Measurements from ENCODE around the gene CSGALNACT2.
A peak's percentile ranks its signal among the peaks of the same experiment; 100 is the strongest.

CSGALNACT2 gene

DNA sequence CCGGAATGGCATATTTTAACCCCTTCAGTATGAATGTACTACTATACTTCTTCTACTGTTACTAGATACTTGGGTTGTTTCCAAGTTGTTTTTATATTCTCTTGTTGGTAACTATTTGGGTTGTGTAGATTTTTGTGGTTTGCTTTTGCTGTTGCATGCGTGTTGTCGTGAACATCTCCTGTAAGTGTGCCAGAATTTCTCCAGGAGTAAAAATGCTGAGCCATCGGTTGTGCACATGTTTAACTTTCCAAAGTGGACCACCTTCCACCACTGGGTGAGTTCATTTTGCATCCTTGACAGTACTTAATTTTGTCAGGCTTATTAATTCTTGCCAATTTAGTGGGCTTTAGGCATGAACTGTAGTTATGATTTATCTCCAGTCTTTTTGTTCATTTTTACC, 47.9 kb downstream of the CSGALNACT2 start:
- no peak for DNase-seq (ENCODE audit: low read depth in 2 of 2)

DNA sequence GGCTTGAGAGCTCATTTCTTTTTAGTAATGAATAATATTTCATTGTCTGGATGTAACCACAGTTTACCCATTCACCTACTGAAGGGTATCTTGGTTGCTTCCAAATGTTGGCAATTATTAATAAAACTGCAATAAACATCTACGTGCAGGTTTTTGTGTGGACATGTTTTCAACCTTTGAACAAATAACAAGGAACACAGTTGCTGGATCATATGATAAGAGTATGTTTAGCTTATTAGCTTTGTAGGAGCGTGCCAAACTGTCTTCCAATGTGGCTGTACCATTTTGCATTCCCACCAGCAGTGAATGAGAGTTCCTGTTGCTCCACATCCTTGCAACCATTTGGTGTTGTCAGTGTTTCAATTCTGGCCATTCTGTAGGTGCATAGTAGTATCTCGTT, 49.0 kb downstream of the CSGALNACT2 start:
- DNase-seq (ENCODE audit: low read depth in 2 of 2) = no peak

DNA sequence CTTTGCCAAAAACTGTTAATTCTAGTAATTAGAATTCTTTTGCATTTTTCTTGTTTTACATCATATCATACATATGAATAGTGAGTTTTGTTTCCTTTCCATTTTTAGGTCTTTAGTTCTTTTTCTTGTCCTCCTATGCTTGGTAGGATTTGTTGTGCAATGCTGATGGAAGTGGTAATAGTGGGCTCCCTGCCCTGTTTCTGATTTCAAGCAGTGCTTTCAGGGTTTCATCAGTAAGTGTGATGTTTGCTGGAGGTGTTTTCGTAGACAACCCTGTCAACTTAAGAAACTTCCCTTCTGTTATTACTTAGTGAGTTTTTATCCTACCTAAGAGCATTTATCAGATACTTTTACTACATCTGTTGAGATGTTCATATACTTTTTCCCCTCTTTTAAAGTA, 50.5 kb downstream of the CSGALNACT2 start:
- DNase-seq (ENCODE audit: low read depth in 2 of 2) = no peak

DNA sequence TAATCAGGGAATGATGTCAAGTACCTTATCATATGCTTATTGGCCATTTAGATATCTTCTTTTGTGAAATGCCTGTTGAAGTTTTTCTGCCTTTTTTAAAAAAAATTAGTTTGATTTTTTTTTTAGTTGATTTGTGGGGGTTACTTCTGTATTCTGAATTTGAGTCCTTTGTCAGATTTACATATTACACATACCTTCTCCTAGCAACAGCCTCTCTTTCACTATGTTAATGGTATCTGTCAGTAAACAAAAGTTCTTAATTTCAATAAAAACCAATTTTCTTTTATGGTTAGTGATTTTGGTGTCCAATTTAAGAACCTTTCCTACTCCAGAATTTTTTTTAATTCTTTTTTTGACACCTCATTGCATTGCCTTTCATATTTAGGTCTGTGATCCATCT, 52.0 kb downstream of the CSGALNACT2 start:
- no peak for DNase-seq (ENCODE audit: low read depth in 2 of 2)

DNA sequence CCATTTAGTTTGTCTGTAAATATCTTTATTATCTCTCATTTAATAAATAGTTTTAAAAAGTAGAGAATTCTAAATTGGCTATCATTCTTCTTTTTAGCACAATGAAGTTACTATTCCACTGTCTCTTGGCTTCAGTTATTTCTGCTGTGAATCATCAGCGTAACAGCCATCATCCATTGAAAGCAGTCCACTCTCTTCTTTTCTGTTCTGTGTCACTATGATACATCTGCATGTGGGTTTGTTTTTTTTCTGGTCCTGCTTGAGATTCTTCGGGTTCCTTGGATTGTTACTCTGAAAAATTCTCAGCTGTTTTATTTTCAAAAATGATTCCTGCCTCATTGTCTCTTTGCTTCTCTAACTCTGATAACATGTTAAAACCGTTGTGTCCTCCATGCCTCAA, 52.5 kb downstream of the CSGALNACT2 start:
- no peak for DNase-seq (ENCODE audit: low read depth in 2 of 2)

DNA sequence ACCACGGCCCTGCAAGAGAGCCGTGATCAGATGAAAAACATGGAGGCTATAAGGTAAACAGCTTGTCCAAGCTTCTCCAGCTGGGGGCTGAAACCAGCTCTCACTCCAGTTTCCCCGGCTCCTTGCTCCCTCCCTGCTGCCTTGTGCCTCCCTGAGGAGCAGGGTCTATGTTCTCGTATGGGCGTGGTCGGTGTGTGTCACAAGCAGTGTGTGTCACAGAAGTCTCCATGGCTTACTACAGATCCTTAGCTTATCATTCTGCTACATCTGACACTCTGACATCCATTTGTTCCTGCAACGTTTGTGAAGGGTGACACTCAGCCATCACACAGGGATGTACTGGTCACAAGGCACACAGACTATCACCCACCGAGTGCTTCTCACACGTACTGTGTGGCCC, 54.6 kb downstream of the CSGALNACT2 start:
- DNase-seq (ENCODE audit: low read depth in 2 of 2) = no peak

DNA sequence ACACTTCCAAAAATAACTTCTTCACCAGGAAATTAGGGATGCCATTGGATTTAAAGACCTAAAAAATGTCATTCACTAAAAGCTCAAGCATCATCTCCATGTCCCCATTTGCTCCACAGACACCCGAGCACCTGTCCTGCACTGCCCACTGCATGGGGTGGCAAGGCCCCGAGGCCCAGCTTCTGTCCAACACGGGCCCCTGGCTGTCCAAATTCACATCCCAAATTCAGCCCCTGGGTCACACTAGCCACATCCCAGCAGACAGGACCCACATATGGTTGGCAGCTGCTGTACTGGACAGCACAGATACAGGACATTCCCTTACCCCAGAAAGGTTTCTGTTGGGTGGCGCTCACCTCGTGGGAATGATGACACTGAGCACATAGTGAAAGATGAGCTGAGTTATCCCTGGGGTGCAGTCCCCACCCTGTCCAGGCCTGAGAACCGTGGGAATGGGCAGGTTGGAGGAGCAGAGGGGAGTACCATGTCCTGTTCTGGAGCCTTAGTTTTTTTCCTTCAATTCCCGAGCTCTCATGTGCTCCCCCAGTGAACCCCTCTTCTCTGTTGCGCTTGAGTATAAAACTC, 55.3 kb downstream of the CSGALNACT2 start:
- no peak for DNase-seq (ENCODE audit: low read depth in 2 of 2)

DNA sequence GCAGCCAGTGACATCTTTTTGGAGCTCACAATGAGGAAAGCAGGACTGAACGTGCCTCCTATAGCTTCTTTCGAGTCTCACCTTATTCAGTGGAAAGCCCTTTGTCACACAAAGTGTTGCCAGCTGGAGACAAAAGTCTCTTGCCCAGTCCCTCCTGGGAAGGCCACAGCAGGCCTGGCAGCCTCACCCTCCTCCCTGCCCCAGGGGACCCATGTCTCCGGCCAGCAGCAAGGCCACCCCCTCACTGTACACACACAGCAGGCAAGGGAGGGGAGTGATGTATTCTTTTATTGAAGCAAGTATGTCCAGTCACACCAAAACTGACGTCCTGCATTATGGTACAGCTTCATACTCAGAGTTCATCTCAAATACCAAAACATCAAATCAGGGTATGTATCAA, 56.0 kb downstream of the CSGALNACT2 start:
- no peak for DNase-seq (ENCODE audit: low read depth in 2 of 2)

DNA sequence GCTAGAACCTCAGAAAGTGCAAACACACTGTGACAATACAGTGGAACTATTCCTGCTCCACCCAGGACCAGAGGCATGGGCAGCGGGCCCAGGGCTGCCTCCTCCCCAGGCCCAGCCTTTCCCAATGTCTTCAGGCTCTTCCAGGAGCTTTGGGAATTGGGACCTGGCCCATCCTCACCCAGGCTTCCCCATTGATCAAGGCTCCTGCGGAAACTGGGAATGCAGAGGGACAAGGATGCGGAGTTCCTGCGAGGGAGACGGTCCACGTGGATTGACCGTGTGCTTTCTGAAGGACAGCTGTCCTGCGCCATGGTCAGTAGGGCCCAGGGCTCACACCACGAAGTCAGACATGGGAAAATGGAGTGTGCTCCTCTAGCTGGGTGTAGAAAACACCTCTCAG, 56.6 kb downstream of the CSGALNACT2 start:
- no peak for DNase-seq (ENCODE audit: low read depth in 2 of 2)

DNA sequence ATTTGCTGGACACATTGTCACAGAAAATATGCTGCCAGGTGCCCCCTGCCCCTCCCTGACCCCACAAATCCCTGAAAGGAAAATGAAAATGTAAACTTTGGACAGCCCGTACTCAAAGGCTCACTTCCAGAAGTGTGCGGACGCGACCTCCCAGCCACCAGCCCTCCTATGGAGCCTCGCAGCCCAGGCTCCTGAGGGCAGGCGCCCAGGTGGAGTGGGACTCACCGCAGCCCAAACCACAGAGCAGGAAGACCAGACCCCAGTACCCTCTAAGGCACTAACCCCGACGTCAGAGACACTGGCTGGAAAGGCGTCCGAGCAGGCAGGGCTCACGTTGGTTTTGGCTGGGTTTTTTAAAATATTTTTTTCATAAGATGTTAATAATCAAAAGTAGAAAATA, 57.3 kb downstream of the CSGALNACT2 start:
- DNase-seq (ENCODE audit: low read depth in 2 of 2) = no peak

DNA sequence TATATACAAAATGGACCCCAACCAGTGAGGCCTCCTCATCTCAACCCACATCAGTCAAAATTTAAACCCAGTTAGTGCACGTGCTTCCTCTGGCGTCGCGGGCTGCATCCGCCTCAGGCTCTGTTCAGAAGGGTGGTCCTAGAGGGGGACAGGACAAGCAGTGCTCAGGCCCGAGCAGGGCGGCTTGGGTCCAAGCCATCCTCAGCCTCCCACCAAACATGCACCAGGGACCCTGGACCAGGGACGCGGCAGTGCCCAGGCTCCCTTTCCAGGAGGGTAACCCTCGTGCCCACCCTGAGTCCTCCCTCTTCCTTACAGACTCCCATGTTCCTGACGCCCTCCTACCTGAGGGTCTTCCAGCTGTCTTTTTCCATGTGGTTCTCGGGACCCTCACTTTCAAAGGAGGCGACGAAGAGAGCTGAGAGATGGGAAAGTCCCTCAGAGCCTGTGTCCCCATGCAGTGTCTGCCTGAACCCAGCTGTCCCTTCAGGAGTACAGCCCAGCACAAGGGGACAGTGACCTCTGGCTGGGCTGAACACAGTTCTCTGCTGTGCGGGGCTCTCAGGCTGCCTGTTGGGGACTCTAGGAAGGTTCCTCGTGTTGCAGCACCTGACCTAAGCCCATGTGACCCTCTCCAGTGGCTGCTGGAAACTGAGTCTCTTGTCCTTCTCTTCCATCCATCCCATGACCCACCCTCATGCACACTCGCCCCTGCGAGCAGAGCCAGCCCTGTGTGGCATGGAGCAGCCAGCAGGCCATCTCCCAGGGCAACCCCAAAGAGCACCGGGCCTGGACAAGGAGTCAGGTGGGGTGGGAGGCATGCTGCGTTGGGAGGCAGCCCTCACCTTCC, 58.1 kb downstream of the CSGALNACT2 start:
- DNase-seq (ENCODE audit: low read depth in 2 of 2) = no peak

DNA sequence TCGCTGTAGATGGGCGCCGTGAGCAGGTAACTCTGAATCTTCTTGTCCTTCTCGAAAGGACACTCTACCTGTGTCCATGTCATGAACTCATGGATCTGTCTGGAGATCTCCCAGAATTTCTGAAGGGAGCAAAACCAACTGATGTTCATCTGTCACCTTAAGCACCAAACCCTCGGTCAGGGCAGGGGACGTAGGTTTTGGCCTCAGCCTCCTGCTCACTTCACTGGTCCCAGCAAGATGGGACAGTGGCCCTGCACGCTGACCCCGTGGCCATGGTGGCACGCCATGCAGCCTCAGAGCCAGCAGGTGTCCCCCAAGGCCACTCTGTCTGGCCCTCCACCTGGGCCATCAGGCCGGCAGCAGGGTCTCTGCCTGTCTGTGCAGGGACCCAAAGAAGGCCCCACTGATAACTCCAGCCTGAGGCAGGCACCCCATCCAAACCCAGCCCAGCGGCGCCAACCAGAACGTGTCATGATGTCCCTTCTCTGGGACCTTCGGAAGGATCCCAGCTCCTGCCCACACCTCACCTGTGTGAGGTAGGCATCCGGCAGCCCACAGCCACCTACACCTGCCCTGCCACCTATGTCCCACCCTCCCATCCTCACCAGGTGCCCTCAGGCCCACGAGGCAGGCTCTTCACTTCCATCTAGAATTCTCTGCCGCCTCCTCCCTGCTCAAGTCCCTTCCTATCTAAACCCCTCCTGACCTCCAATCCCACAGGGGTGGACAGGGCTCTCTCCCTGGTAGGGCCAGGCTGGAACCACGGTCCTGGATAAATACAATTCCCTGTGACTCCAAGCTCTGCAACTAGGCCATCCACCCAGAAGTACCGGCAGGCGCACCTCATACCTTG, 59.0 kb downstream of the CSGALNACT2 start:
- DNase-seq (ENCODE audit: low read depth in 2 of 2) = no peak

DNA sequence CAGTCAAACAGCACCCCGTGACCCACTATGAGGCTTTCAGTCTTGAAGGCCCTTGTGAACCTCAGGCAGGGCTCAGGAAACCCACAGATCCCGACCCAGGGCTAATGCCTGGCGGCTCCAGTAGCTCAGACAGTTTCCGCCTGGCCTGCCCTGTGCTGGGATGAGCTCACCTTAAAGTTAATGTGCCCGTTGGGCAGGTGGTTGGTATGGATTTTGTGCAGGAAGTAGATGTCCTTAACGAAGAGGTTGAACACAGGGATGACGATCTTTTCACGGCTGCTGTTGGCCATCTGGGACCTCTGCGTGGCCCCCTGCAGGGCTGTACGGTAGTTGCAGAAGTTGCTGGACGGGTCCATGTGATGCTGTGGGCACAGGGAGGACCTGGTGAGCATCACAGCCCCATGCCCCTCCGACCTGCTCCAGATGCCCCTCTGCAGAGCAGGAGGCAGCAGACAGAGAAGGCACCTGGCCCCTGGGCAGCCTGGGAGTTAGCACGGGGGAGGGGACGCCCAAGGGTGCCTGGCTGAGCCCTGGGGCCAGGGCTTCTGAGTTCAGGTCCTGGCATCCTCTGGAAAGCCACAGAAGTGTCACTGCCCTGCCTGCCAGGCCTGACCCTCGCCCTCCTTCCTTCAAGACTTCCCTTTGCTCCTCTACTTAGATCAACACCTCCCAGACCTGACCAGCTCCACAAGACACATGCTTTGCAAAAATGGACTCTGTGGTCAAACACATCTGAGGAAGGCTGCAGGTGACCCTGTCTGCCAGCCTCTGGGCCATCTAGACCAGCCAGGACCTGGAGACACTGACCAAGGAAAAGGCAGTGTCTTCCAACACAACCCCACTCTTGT, 59.8 kb downstream of the CSGALNACT2 start:
- no peak for DNase-seq (ENCODE audit: low read depth in 2 of 2)

DNA sequence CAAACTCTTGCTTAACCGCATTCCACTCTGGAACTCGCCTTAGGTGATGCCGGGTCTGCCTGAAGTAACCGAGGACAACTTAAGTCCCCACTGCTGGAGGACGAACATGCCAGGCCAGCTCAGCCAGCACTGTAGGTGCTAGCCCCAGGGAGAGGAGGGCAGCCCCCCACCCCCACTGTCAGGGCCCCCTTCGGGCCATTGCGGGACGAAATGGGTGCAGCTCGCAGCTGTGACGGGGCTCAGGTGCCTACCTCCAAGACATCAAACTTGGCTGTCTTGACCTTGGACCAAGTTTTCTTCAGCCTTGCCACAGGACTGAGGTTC, 60.4 kb downstream of the CSGALNACT2 start:
- DNase-seq (ENCODE audit: low read depth in 2 of 2) = no peak

DNA sequence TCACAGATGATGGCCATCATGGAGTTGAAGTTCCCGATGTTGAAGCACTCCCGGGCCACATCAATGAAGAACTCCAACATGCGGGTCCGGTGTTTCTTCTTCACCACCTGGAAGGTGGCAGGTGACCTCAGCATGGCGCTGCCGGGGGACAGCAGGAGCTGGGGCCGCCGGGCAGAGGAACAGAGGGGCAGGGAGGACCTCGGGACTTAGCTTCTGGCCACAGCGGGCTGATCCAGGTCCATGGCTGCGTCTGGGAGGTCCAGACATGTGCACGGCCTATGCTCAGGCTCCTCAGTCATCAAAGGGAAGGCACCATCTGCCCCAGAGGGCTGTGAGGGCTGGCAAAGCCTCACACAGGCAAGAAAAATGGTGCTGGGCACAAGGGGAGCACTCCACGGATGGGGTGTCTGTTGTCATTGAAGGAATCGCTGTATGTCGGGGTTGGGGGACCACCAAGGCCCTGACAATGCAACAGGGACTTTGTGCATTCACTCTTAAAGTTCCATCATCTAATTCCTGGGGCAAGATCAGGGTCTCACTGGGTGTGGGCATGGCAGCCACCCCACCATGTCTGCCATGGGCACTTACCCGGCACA, 60.9 kb downstream of the CSGALNACT2 start:
- DNase-seq (ENCODE audit: low read depth in 2 of 2) = no peak

DNA sequence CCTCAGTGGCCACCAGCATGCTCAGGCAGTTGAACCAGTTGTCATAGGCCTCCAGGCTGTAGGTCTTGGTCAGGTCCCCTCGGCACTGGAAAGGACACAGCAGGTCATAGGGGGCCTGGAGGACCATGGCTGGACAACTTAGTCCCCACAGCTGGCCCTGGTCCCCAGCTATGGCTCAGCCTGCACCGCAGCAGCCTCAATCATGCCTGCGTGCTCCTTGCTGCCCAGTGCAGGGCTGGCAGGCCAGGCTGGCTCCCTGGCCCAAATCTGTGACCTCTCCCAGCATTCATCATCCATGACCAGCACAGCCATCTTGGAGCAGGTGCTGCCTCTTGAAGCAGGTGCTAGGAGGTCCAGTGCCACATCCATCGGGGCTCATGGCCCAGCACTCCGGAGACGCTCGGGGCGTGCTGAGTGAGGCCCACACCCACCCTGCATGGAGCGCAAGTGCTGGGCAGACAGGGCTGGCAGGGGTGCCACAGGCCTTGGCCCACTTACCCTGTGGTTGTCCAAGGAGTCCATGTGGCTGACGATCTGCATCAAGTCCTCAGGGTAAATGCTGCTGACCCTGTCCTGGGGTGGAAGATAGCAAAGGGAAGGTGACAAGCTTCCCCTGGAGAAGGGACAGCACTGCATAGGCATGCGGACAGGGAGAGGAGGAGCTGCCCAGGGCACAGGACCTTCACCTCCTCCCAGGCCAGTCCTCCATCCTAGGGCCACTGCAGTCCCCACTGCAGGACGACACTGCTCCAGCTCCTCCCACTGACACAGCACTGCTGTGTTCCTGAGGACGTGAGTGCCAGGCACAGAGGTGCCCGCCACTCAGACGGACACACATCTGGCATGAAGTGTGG, 61.7 kb downstream of the CSGALNACT2 start:
- no peak for DNase-seq (ENCODE audit: low read depth in 2 of 2)

DNA sequence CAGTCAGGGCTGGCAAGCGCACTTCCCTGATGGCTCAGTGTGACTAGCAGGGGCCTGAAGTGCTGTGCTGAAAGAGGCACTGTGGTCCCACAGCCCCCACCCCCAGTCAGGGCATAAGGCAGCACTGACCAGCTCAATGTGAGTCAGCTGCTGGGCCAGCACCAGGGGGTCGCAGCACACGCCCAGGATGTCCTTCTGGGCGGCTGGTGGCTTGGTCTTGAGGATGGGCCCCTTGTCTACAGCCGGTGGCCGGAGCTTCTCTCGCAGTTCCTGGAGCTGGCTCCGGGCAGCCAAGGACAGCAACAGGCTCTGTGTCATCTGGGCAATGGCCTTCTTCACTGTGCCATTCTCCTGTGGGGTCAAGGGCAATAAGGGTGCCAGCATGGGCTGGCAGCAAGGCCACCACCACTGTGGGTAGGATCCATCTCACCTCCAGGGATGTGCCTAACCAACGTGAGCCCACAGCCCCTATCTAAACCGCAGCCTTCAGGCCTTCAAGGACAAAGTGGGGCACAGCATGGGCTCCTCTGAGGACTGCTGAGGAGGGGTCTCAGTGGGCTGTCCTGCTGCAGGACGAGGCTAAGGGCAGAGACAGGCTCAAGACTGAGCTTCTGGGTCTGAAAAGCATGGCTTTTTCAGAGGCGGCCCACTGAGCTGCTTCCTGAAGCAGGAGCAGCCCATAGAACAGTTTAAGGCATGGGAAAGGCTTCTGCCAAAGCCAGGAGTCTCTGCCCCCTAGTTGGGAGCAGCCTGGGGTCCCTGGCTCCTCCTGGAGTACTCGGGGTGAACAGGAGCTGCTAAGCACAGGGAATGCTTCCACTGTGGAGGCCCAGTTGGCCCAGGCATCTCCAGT, 62.5 kb downstream of the CSGALNACT2 start:
- DNase-seq (ENCODE audit: low read depth in 2 of 2) = no peak

DNA sequence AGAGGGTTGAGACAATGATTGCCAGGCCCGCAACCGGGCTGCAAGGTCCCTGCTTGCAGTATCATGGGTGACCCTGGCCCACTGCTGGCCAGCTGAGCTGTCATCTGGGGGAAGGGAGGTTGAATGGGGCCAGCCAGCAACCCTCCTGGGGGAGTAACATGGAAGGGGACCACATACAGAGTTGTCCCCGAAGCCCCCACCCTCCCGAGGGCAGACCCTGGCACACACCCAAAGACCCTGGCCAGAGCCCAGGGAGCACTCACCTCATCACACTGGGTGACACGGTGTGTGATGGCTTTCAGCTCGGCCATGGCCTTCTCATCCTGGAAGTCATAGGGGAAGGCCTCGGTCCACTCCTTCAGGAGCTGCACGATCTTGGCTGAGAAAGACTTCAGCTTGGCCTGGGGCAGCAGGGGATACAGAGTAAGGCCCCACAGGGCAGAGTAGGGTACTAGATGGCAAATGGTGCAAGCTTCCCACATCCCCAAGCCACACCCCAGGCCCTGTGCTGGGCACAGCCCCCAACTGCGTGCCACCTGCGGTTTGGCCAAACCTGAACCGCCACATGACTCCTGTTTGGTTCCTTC, 63.4 kb downstream of the CSGALNACT2 start:
- DNase-seq (ENCODE audit: low read depth in 2 of 2) = no peak

DNA sequence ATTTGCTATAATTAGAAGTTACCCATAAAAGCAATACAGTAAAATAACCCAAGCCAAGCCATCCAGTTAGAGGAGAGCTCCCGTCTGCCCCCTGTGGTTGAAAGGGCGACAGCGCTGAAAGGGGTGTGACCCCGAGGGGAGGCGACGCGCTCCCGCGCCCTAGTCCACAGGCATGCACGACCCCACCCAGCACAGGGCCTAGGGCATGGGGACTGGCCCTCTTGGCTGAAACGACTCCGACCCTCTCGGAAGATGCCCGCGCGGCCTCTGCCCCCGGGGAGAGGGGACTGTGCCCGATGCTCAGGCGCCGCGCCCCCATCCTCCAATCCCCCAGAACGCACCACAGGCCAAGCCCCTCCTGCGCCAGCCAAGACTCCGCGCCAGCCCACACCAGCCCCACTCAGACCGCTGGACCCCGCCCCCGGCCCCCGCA, 64.0 kb downstream of the CSGALNACT2 start:
- DNase-seq (ENCODE audit: low read depth in 2 of 2) = peak in 1 of 2 donors; percentile 27
